Measurements from ENCODE around the gene ZFP36L2.

ZFP36L2 gene

GRCh38 chr2:43246641-43247040, 20.2 kb upstream of the ZFP36L2 start:
- no peak for DNase-seq

- DNase-seq = no peak
These were observed 15.2 kb upstream of the ZFP36L2 start for GRCh38 chr2:43241558-43241957.

GRCh38 chr2:43240766-43241150, 14.4 kb upstream of the ZFP36L2 start:
- DNase-seq = no peak

- no peak for DNase-seq
These were observed 13.8 kb upstream of the ZFP36L2 start for GRCh38 chr2:43239981-43240765.

GRCh38 chr2:43238813-43239212, 12.4 kb upstream of the ZFP36L2 start:
- DNase-seq = no peak

- no peak for DNase-seq
These were observed 11.8 kb upstream of the ZFP36L2 start for GRCh38 chr2:43238176-43238575.

GRCh38 chr2:43233218-43234212, 7.1 kb upstream of the ZFP36L2 start:
- DNase-seq = no peak

GRCh38 chr2:43230951-43231827, 4.8 kb upstream of the ZFP36L2 start:
- no peak for DNase-seq

- no peak for DNase-seq
These were observed 4.0 kb upstream of the ZFP36L2 start for GRCh38 chr2:43230351-43230885.

GRCh38 chr2:43228756-43229659, 2.6 kb upstream of the ZFP36L2 start:
- DNase-seq = no peak

- no peak for DNase-seq
These were observed 1.9 kb upstream of the ZFP36L2 start for GRCh38 chr2:43228321-43228751.

GRCh38 chr2:43227830-43228281, 1.4 kb upstream of the ZFP36L2 start:
- no peak for DNase-seq

GRCh38 chr2:43226955-43227829, 786 bp upstream of the ZFP36L2 start:
- DNase-seq = peak; percentile 29

GRCh38 chr2:43225788-43226557, 433 bp downstream of the ZFP36L2 start:
- no peak for DNase-seq

GRCh38 chr2:43225093-43225787, 1.2 kb downstream of the ZFP36L2 start:
- no peak for DNase-seq

GRCh38 chr2:43224571-43225092, 1.8 kb downstream of the ZFP36L2 start:
- DNase-seq = no peak

- no peak for DNase-seq
These were observed 2.3 kb downstream of the ZFP36L2 start for GRCh38 chr2:43224131-43224570.

GRCh38 chr2:43223521-43224001, 2.8 kb downstream of the ZFP36L2 start:
- DNase-seq = no peak
